SKM-1 treated with dmso at 0.1 percent for 144 hours (cell line): Measurements from ENCODE around the gene SHISA9.

Experiments
- DNase-seq: peaks from one replicate; lab custom pipeline; 2025; ENCODE audit not compliant: unreplicated experiment; lab: John Stamatoyannopoulos, UW

SHISA9 gene

DNA sequence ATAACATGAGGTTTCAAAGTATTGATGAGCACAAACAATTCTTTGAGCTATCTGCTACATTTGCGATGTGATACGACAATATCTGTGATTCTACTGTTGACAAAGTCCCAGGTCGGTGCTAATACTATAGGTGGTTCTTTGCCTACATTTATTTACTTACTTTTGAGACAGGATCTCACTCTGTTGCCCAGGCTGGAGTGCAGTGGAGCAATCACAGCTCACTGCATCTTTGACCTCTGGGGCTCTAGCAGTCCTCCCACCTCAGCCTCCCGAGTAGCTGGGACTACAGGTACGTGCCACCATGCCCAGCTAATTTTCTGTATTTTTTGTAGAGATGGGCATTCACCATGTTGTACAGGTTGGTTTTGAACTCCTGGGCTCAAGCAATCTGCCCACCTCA is 343.4 kb downstream of the SHISA9 start:
- no peak for DNase-seq

- DNase-seq = no peak
Measured at GRCh38 chr16:13245713-13246377, 344.4 kb downstream of the SHISA9 start.

DNA sequence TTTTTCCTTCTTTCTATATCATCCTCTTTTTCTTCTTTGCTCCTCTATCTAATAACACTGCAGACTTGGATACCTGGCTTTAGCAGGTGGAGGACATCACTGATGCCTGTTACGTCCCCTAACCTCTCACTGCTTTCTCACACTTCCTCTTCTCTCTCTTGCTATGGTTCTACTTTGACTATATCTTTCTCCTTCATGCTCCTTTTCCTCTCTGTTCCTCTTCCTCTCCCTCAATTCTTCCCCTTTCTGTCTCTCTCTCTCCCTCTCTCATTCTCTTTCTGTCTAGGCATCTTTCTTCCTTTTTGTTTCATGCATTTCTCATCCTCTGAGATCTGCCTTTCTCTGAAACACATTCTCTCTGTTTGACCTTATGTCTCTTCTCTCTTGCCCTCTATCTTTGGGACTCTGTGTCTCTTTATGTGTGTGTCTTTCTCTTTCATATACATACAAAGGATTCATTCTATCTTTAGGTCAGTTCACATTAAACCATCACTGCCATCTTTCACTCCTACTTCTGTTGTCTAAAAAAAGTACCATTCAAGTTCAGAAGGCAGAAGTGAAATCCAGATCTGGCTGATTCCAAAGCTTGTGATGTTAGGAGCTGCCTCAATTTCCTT is 353.7 kb downstream of the SHISA9 start:
- DNase-seq = no peak

DNA sequence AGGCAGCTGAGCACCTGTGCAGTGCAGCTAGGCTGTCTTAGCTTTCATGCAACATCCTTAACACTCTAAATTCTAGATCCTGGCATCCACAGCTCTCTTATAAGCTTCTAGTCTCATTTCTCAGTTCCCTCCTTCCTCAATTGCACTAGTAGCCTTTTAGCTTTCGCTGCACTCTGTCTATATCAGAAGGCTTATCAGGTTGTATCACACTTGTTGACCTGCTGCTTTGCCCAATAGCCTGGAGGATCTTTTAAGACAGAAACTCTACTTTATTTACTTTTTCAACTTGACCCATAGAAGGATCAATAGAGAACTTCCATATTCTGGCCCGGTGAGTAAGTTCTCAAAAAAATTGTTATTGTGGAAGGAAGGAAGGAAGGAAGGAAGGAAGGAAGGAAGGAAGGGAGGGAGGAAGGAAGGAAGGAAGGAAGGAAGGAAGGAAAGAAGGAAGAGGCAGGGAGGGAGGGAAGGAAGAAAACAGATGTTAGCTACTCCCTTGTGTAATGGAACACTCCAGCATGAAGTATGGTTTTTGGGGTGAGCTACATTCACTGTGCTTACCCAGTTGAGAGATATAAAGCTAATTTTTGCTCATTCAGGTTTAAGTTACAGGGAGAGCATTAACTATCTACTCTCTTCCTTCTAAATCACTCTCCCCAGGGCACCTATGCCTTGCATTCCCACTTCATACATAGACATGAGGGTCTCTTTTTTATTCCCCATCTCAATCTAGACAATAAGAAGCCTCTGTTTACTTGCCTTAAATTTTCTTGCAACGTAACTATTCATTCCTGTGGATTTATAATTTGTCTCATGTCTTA is 361.1 kb downstream of the SHISA9 start:
- DNase-seq = no peak

GRCh38 chr16:13264749-13265552 is 363.6 kb downstream of the SHISA9 start:
- DNase-seq = no peak

DNA sequence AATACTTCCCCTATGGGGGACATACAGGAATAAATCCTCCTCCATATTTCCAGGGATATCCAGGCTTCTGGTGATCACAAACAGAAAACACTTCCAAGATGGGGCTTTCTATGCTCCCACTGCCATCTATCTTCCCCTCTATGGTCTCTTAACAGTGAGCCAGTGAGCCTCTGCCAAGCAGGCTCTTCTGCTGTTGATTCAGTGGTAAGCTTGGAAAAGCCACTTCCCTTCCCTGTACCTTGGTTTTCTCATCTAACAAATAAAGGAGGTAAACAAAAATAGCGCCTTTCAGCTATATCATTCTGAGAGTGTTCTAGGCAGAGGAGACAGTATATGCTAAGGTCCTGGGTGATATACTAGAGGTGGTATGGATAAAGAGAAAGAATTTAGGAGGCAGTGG is 368.0 kb downstream of the SHISA9 start:
- no peak for DNase-seq

- no peak for DNase-seq
Measured at GRCh38 chr16:13269905-13270528, 368.6 kb downstream of the SHISA9 start.

DNA sequence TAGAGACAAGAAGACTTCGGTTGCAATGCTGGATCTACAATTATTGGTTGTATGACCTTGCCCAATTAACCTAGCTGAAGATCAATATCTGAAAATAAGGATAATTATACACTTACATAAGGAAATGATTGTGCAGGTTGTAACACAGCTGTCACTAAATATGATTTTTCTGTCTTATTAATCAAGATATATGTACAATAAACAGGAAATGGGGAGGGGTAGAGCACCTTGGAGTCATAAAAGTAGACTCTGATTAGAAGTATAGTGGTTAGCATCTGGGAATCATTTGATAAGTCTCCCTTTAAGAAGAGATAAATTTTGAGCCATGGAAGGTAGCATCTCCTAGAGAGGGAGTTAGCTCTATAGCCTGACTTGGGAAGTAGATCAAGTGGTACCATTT is 369.2 kb downstream of the SHISA9 start:
- DNase-seq = no peak

- no peak for DNase-seq
Measured at GRCh38 chr16:13289515-13289914, 388.1 kb downstream of the SHISA9 start.
